ENCODE results near the gene ZNF280A. TPM values are rescaled to one million over a fixed set of nuclear protein-coding genes. Genes with fewer than 3 reads are reported as not detected.

Gene ZNF280A
- total RNA-seq, 1 experiment from 2014 or later = 0.81 TPM

- TF ChIP-seq CEBPB (IDR thresholded peaks at IDR 0.05; ENCODE audit: low read depth) (no peak), MAX (IDR thresholded peaks at IDR 0.05) (no peak), FOSL1 (IDR thresholded peaks at IDR 0.05; ENCODE audit: low read depth) (no peak), TCF7L2 (IDR thresholded peaks at IDR 0.05; ENCODE audit: borderline replicate concordance, extremely low read depth, insufficient read depth, insufficient read length) (no peak), POLR2A (IDR thresholded peaks at IDR 0.05; ENCODE audit: borderline replicate concordance, extremely low read depth, insufficient read depth, insufficient read length) (no peak), RAD21 (IDR thresholded peaks at IDR 0.05; ENCODE audit: low read depth) (no peak)
Measured at GRCh38 chr22:22550789-22551434, 30.8 kb upstream of the ZNF280A start (continued).

- no peaks in the 10 kb centered on the region for H3K4me1 ChIP-seq (ENCODE audit: control insufficient read depth in 1 of 2, insufficient read depth in 2 of 2, low read length in 2 of 2)
- ATAC-seq = no peak
Measured at GRCh38 chr22:22548910-22549309, 28.8 kb upstream of the ZNF280A start.

More at GRCh38 chr22:22548910-22549309, 28.8 kb upstream of the ZNF280A start:
- H3K9ac ChIP-seq (ENCODE audit: low read length) = no peak overlapping the region
- CTCF ChIA-PET = no interaction called here
- peaks cover 5 to 6% of the 10 kb centered on the region in 2 experiments; a peak in 1 of 4 replicates for H3K36me3 ChIP-seq (ENCODE audit: control insufficient read depth in 1 of 2, insufficient read depth in 2 of 2, low read length in 2 of 2)
- H3K79me2 ChIP-seq (ENCODE audit: insufficient read depth, low read length) = no peaks in the 10 kb centered on the region
- H3K27me3 ChIP-seq (ENCODE audit: insufficient read depth, low read length) = no peaks in the 10 kb centered on the region
- TF ChIP-seq POLR2A (IDR thresholded peaks at IDR 0.05; ENCODE audit: borderline replicate concordance, extremely low read depth, insufficient read depth, insufficient read length) (no peak), SRF (IDR thresholded peaks at IDR 0.05; ENCODE audit: low read depth) (no peak), SIN3A (IDR thresholded peaks at IDR 0.05; ENCODE audit: low read depth) (no peak), POLR2AphosphoS5 (IDR thresholded peaks at IDR 0.05; ENCODE audit: low read depth, low read length) (no peak), RAD21 (IDR thresholded peaks at IDR 0.05; ENCODE audit: low read depth) (no peak), ATF3 (IDR thresholded peaks at IDR 0.05) (no peak), ELF1 (IDR thresholded peaks at IDR 0.05; ENCODE audit: borderline replicate concordance, low read depth) (no peak), JUND (IDR thresholded peaks at IDR 0.05) (no peak), CEBPB (IDR thresholded peaks at IDR 0.05; ENCODE audit: low read depth) (no peak), ZFX (IDR thresholded peaks at IDR 0.05) (no peak), FOSL1 (IDR thresholded peaks at IDR 0.05; ENCODE audit: low read depth) (no peak), ZBTB33 (IDR thresholded peaks at IDR 0.05; ENCODE audit: extremely low read depth, insufficient replicate concordance, low read length) (no peak), YY1 (IDR thresholded peaks at IDR 0.05; ENCODE audit: extremely low read depth, insufficient replicate concordance, low read depth, low read length) (no peak)
- RAD21 ChIA-PET (ENCODE audit: low non-redundant PET in 1 of 2, low total read pairs in 2 of 2, uncharacterized antibody in 2 of 2, unreplicated experiment in 2 of 2) = no interaction called here
- H3K4me2 ChIP-seq (ENCODE audit: low read length) = no peak overlapping the region
- no peaks in the 10 kb centered on the region for H3K9me3 ChIP-seq (ENCODE audit: control insufficient read depth in 1 of 2, insufficient read depth in 1 of 2, low read depth in 1 of 2, low read length in 2 of 2)
- H3K27ac ChIP-seq (ENCODE audit: low read depth, low read length) = no peak overlapping the region
- intact Hi-C loops (cut with micrococcal nuclease) = no loop called here
- H3K4me3 ChIP-seq (replicated peaks in 1 of 2; ENCODE audit: low read depth in 1 of 2, low read length in 2 of 2) = no peak overlapping the region
- H4K20me1 ChIP-seq (ENCODE audit: insufficient read depth) = no peaks in the 10 kb centered on the region
- POLR2A ChIA-PET = no interaction called here
- no peak for DNase-seq (ENCODE audit: low read depth, low spot score)
- no peaks in the 10 kb centered on the region for H3K9me2 ChIP-seq (ENCODE audit: insufficient read depth)
- BruUV-seq (replicated peaks) = no TSS peak
- H2AFZ ChIP-seq (ENCODE audit: low read depth, low read length, poor library complexity, severe bottlenecking) = no peak overlapping the region
